IPS-18c (cell line): ENCODE data around the gene ZDHHC16.

Experiments used
- H3K4me3 ChIP-seq: 2 replicates; pipeline ENCODE4 v1.7.0; 2013; ENCODE audit warnings: low read depth, mild to moderate bottlenecking, low read length, moderate library complexity; ENCODE audit not compliant: insufficient read depth
- H3K9me3 ChIP-seq: one replicate; pipeline ENCODE4 v1.6.1; 2013; ENCODE audit warnings: mild to moderate bottlenecking, low read length, moderate library complexity; ENCODE audit not compliant: control insufficient read depth, insufficient read depth

Gene ZDHHC16

GRCh38 chr10:97426776-97427570, 19.0 kb upstream of the ZDHHC16 start:
- H3K4me3 ChIP-seq, result peak overlapping the region; percentile 77

GRCh38 chr10:97427571-97428179, 18.3 kb upstream of the ZDHHC16 start:
- Histone ChIP-seq H3K9me3 (no peaks in the 10 kb centered on the region), H3K4me3 (peak overlapping the region; percentile 77)

More at GRCh38 chr10:97426776-97427570, 19.0 kb upstream of the ZDHHC16 start:
- H3K9me3 ChIP-seq, result no peaks in the 10 kb centered on the region

- H3K4me3 ChIP-seq, result peak overlapping the region; percentile 46
- H3K9me3 ChIP-seq, result no peaks in the 10 kb centered on the region
These were observed 17.4 kb upstream of the ZDHHC16 start for GRCh38 chr10:97428572-97428981.

GRCh38 chr10:97434055-97434454, 11.9 kb upstream of the ZDHHC16 start:
- H3K9me3 ChIP-seq, result no peaks in the 10 kb centered on the region

GRCh38 chr10:97434557-97434956, 11.4 kb upstream of the ZDHHC16 start:
- H3K9me3 ChIP-seq, result no peaks in the 10 kb centered on the region
- H3K4me3 ChIP-seq, result no peak overlapping the region

More at GRCh38 chr10:97434055-97434454, 11.9 kb upstream of the ZDHHC16 start:
- no peak overlapping the region for H3K4me3 ChIP-seq

GRCh38 chr10:97435211-97435610, 10.8 kb upstream of the ZDHHC16 start:
- H3K9me3 ChIP-seq, result no peaks in the 10 kb centered on the region
- no peak overlapping the region for H3K4me3 ChIP-seq

GRCh38 chr10:97442277-97442676, 3.7 kb upstream of the ZDHHC16 start:
- H3K9me3 ChIP-seq, result no peaks in the 10 kb centered on the region
- no peak overlapping the region for H3K4me3 ChIP-seq

GRCh38 chr10:97444212-97444611, 1.8 kb upstream of the ZDHHC16 start:
- H3K4me3 ChIP-seq, result no peak overlapping the region
- H3K9me3 ChIP-seq, result no peaks in the 10 kb centered on the region

GRCh38 chr10:97445357-97445721, 636 bp upstream of the ZDHHC16 start:
- Histone ChIP-seq H3K4me3 (peak overlapping the region; percentile 99), H3K9me3 (no peaks in the 10 kb centered on the region)

GRCh38 chr10:97450828-97451227, 4.9 kb downstream of the ZDHHC16 start:
- Histone ChIP-seq H3K4me3 (no peak overlapping the region), H3K9me3 (no peaks in the 10 kb centered on the region)

- H3K9me3 ChIP-seq, result no peaks in the 10 kb centered on the region
- no peak overlapping the region for H3K4me3 ChIP-seq
These were observed 5.6 kb downstream of the ZDHHC16 start for GRCh38 chr10:97451605-97452004.

- no peak overlapping the region for H3K4me3 ChIP-seq
- H3K9me3 ChIP-seq, result no peaks in the 10 kb centered on the region
These were observed 6.4 kb downstream of the ZDHHC16 start for GRCh38 chr10:97452352-97452751.

GRCh38 chr10:97454330-97455036, 8.5 kb downstream of the ZDHHC16 start:
- Histone ChIP-seq H3K9me3 (no peaks in the 10 kb centered on the region), H3K4me3 (no peak overlapping the region)

- H3K9me3 ChIP-seq, result no peaks in the 10 kb centered on the region
These were observed 10.2 kb downstream of the ZDHHC16 start for GRCh38 chr10:97456034-97456685.

GRCh38 chr10:97456686-97457065, 10.7 kb downstream of the ZDHHC16 start:
- H3K9me3 ChIP-seq, result no peaks in the 10 kb centered on the region
- no peak overlapping the region for H3K4me3 ChIP-seq

More at GRCh38 chr10:97456034-97456685, 10.2 kb downstream of the ZDHHC16 start:
- H3K4me3 ChIP-seq, result no peak overlapping the region

- Histone ChIP-seq H3K9me3 (no peaks in the 10 kb centered on the region), H3K4me3 (no peak overlapping the region)
These were observed 13.1 kb downstream of the ZDHHC16 start for GRCh38 chr10:97459111-97459510.

GRCh38 chr10:97459933-97460332, 14.0 kb downstream of the ZDHHC16 start:
- Histone ChIP-seq H3K9me3 (no peaks in the 10 kb centered on the region), H3K4me3 (no peak overlapping the region)
